Left ventricle myocardium superior (tissue), 1 donor: Measurements from ENCODE around the gene ZNF467. TPM values are rescaled to one million over a fixed set of nuclear protein-coding genes. Genes with fewer than 3 reads are reported as not detected.

Experiments used
- ATAC-seq: fragments of 200-7000 bp; cut with Tn5 transposase; one replicate; pipeline ENCODE4 v1.9.1; 2020; ENCODE audit warnings: mild to moderate bottlenecking, moderate library complexity
- DNase-seq: peaks from one replicate; pipeline ENCODE4 v3.0.0-alpha.2; 2020
- intact Hi-C: fragments of 100-400 bp; cut with micrococcal nuclease; formaldehyde crosslinking; loops from one replicate; pipeline ENCODE4 v1.11.0; 2022
- total RNA-seq: library from RNA; stranded (reverse); fragmentation: NEBNext Ultra II Directional; extraction: Animal tissue kit (Norgen Biotek cat#: 25700); gene quantifications from one replicate; pipeline ENCODE4 v1.2.1, GENCODE V29; 2021
- donor health status: DM: no; HTN: yes; CAD: no; lungs with severe emphysema.

Gene ZNF467
- total RNA-seq, 1 donor from 2014 or later: 7.8 TPM

DNA sequence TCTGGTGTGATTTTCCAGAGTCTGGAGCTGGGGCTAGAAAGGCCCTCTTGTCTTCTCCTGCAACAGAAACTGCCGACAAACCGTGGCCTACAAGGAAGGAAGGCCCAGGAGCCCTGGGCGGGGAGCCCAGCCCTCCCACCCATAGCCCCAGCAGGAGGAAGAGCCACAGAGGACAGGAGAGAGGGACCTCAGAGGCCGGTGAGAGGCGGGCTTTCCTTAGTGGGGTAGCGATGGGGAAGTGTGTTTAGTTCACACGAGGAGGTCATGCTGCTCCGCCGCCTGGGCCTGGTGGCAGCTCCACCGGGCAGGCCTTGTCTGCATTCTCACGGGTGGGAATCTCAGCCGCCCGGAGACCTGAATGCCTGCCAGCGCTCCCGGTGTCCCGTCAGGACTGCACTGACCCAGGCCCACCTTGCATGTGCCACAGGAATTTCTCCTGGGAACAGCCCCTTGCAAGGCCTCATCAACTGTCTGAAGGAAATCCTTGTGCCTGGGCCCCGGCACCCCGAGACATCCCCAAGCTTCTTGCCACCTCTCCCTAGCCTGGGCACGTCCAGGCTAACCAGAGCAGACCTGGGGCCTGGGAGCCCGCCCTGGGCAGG is 50.9 kb downstream of the ZNF467 start:
- intact Hi-C loops: no loop called here
- no peak for ATAC-seq
- DNase-seq: no peak

GRCh38 chr7:149721084-149721601 is 52.2 kb downstream of the ZNF467 start:
- DNase-seq (no peak), ATAC-seq (no peak)
- intact Hi-C loops: no loop called here

DNA sequence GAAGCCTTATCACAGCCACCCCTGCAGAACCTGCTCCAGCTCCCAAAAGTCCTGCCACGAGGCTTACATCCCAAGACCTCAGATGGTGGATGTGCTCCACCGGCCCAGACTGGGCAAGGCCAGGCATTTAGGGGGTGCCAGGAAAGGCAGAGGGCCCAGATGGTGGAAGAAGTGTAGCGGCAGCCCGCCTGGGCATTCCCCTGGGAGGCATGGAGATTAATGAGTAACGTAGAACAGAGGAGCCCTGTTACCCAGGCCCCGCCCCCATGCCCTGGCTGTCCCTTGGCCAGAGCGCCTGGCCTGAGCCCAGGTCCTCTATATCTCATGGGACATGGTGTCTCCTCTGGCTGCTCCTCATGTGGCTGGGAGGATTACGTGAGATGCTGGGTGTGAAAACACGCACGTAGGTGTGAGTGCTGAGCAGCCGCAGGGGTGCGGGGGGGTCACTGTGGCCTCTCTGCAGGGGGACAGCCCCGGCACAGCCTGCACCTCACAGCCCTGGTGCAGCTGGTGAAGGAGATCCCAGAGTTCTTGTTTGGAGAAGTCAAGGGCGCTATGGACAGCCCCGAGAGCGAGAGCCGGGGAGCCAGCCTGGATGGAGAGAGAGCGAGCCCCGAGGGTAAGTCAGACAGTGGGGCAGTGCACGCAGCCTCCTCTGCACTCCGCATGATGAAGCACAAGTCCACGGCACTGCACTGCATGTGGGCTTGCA is 52.9 kb downstream of the ZNF467 start:
- intact Hi-C loops: no loop called here
- peak; percentile 85 for ATAC-seq
- DNase-seq: peak; percentile 95

DNA sequence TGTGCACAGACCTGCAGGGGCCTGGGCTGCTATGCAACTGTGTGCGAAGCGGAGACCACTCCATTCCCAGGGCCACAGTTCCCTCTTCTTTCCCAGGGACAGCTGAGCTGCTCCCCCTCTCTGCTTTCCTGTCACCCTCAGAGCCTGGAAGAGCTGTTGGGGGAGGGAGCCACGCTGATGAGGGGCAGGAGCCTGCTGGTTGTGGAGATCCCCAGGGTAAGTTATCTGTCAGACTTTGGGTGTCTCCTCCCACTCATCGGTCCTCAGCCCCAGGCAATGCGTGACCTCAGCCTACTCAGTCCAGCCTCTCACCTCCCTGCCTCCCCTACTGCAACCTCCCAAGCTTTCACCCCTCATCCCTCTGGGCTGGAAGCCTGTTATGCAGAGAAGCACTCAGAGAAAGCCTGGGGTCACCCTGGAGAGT is 53.5 kb downstream of the ZNF467 start:
- ATAC-seq: peak; percentile 2
- DNase-seq: no peak
- intact Hi-C loops: no loop called here

DNA sequence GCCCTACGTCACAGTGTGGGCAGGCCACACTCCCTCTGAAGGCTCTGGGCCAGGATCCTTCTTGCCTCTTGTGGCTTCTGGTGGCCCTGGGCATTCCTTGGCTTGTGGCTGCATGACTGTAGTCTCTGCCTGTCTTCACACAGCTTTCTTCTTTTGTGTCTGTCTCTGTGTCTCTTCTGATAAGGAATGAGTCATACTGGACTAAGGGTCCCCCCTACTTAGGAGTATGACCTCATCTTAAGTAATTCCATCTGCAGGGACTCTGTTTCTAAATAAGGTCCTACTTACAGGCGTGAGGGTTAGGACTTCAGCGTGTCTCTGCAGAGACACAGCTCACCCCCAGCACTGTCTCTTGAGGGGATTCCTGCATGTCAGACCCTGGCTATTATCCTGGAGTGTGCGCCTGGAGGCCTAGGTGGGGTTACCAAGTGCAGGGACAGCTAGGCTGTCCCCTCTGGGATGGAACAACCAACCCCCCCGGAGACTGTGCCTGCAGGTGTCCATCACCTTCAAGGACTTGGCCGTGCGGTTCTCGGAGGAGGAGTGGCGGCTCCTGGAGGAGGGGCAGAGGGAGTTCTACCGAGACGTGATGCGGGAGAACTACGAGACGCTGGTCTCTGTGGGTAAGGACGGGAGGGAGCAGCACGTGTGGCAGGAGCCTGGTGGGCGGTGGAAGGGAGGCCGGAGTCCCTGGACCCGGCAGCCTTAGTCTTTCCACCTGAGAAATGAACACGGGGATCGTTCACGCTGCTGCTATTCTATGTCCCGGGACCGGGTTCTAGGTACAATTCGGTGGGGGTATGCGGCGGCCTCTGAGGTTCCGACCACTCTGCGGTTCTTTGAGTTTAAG is 54.1 kb downstream of the ZNF467 start:
- DNase-seq (no peak), ATAC-seq (no peak)
- intact Hi-C loops: no loop called here

- ATAC-seq: no peak
- intact Hi-C loops: no loop called here
- DNase-seq: no peak
These were observed 54.7 kb downstream of the ZNF467 start for GRCh38 chr7:149718730-149719049.

DNA sequence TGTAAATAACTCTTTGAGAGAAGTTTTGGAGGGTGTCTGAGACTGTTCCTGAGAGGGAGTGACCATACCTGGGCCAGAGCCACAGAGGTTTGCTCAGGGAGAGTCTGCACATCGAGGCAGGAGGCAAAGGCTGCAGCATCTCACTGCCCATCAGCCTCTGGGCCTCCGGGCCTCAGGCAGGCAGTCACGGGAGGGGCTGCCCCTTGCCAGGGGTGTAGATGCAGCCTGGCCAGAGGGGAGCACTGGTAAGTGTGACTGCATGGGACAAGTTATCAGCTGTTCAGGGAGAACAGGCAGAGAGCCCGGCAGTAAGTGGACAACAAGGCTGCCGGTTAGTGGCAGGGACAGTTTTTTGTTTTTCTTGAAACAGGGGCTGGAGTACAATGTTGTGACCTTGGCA is 55.9 kb downstream of the ZNF467 start:
- DNase-seq (peak; percentile 80), ATAC-seq (peak; percentile 50)
- intact Hi-C loops: no loop called here

DNA sequence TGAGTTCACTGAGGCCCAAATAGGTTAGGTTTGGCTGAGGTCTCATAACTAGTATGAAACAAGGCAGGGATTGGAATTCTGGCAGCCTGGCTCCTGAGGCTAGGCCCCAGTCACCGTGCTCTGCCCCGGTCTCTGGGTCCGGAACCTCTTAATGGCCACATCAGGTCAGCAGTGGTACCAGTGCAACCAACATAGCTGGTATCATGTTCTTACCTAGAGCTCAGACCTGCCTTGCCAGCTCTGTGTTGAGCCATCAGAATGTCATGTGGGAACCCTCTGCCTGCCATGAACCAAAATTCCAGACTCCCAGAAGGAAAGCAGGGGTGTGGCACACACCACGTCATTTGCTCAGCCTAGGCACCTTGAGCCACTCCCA is 56.5 kb downstream of the ZNF467 start:
- ATAC-seq (no peak), DNase-seq (no peak)
- intact Hi-C loops: no loop called here

DNA sequence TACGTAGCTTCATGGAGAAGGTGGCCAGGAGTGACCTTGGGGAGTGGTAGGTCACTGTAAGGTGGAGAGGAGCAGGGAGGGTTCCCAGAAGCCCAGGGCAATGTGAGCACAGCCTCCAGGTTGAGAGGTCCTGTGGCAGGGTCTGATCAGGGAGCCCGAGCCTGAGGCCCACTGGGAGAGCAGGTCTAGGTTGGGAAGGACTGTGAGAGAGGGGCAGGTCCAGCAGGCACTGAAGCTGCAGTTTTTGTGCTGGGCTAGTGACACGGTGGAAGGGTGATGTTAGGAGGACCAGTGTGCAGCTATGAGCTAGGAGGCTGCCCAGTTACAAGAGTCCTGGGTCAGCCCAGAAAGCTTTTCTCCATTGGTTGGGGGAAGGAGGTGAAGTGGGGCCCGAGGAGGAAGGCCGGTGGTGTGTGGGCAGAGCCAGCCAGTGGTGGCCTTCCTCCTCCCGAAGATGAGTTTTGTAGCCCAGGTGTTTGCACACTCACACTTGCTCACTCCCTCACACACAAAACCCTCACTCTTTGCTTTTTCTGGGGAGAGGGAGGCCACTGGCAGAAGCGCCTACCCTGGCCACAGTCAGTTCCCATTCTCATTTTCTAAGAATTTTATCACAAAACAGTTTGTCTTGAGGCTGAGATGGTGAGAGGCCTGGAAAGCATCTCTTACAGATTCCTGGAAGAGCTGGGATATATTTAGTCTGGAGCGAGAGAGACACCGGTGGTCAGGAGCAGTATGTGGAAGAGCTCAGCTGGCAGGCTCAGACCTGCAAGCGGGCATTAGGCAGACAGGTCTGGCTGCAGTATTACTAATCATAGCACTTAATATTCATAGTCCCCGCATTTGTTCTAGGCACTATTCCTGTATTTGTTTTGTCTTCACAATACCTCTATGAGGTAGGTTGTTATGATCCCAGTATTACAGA is 57.1 kb downstream of the ZNF467 start:
- intact Hi-C loops: no loop called here
- ATAC-seq: peak; percentile 40
- DNase-seq: no peak

DNA sequence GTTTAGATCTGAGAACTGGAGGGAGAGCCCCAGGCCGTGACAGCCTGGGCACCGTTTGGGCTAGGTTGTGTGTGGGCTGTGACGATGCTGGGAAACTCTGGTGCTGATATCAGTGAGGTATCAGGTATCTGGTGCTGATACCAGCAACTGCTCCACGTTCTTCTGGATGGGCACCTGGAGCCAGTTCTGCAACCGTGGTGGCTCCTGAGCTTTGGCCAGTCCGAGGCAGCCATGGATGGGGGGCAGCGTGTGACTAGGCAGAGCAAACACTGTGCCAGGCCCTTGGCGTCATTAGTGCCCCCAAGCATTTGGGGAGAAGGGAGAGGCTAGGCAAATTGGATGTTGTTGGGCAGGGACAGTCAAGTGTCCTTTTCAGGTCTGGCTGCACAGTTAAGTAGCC is 57.9 kb downstream of the ZNF467 start:
- ATAC-seq (no peak), DNase-seq (no peak)
- intact Hi-C loops: no loop called here

DNA sequence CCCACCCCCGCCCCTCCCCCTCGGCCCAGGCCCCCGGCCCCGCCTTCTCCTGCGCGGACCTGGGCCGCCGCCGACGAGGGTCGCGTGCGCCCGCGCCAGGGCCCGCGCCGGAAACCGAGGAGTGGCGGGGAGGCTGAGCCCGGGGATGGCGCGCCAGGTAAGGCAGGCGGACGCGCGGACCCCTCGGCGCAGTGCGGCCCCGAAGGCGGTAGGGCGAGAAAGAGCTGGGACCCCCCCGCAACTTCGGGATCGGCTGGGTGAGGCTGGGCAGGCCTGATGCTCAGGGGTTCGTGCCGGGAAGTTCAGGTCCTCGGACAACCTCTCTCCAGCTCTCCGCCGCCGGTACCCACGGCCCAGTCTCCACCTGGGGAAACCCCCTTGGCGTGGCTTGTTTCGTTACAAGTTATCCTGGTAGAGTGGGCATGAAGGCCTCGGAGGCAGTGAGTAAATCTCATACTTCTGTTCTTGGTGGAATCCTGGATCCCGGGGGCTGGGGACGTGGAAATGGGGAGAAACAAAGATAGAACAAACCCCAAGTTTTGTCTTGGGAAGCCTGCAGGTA is 58.4 kb downstream of the ZNF467 start:
- DNase-seq: no peak
- ATAC-seq: peak; percentile 0
- intact Hi-C loops: no loop called here

Other genes with a start within 250 kb of the ZNF467 start
- 9.5 TPM for gene ZNF862, start 64.8 kb upstream of the ZNF467 start, total RNA-seq
- gene ATP6V0E2, start 100.4 kb upstream of the ZNF467 start, total RNA-seq: 168 TPM